ENCODE data around the gene FURIN.

The FURIN gene

DNA sequence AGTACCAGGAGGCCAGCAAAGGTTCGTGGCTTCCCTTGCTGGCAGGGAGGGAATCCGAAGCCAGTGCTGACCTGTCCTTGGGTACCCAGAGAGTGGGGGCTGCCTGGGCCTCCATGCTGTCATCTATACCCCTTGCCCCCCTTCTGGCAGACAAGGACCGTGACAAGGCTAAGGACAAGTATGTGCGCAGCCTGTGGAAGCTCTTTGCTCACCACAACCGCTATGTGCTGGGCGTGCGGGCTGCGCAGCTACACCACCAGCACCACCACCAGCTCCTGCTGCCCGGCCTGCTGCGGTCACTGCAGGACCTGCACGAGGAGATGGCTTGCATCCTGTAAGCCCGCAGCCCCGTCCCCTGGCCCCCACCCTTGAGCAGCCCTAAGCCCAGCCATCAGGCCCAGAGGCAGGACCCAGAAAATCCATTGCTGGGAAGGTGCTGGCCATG, 18.7 kb downstream of the FURIN start:
- no peak for DNase-seq
- Histone ChIP-seq H3K4ac (ENCODE audit: low read depth, low read length) (no peak overlapping the region), H4K8ac (ENCODE audit: low read depth, low read length) (no peak overlapping the region), H3K79me1 (ENCODE audit: low read length) (no peaks in the 10 kb centered on the region), H3K9ac (ENCODE audit: low read length) (no peak overlapping the region), H3K18ac (ENCODE audit: low read length) (no peak overlapping the region), H3K4me2 (ENCODE audit: low read length) (no peak overlapping the region), H3K36me3 (ENCODE audit: control insufficient read depth, insufficient read depth, low read length) (no peaks in the 10 kb centered on the region), H3K4me1 (ENCODE audit: control insufficient read depth, low read depth, low read length) (peaks cover 5% of the 10 kb centered on the region), H4K5ac (ENCODE audit: low read length) (no peak overlapping the region), H2BK5ac (ENCODE audit: low read length) (no peak overlapping the region), H3K56ac (ENCODE audit: low read length) (no peak overlapping the region), H3K27ac (ENCODE audit: low read depth, low read length) (no peak overlapping the region), H2AK5ac (ENCODE audit: low read length) (no peak overlapping the region), H2BK120ac (ENCODE audit: low read depth, low read length) (no peak overlapping the region), H3K79me2 (ENCODE audit: control insufficient read depth, insufficient read depth, low read length) (no peaks in the 10 kb centered on the region), H3K27me3 (ENCODE audit: insufficient read depth, low read length, poor library complexity) (no peaks in the 10 kb centered on the region), H2BK15ac (replicated peaks; ENCODE audit: low read depth) (no peak overlapping the region), H3K4me3 (ENCODE audit: low read length) (no peak overlapping the region), H3K23ac (ENCODE audit: low read length) (no peak overlapping the region)
- WGBS (ENCODE audit: extremely low coverage, insufficient coverage, low lambda C conversion rate) = no CpG with 5 or more reads among the region's 13 CpGs

GRCh38 chr15:90889313-90889730, 20.9 kb downstream of the FURIN start:
- DNase-seq = no peak
- Histone ChIP-seq H3K4ac (ENCODE audit: low read depth, low read length) (no peak overlapping the region), H3K79me2 (ENCODE audit: control insufficient read depth, insufficient read depth, low read length) (no peaks in the 10 kb centered on the region), H3K18ac (ENCODE audit: low read length) (no peak overlapping the region), H4K5ac (ENCODE audit: low read length) (no peak overlapping the region), H2BK120ac (ENCODE audit: low read depth, low read length) (no peak overlapping the region), H2AK5ac (ENCODE audit: low read length) (no peak overlapping the region), H3K9ac (ENCODE audit: low read length) (no peak overlapping the region), H3K4me2 (ENCODE audit: low read length) (no peak overlapping the region), H2BK15ac (replicated peaks; ENCODE audit: low read depth) (no peak overlapping the region), H3K79me1 (ENCODE audit: low read length) (no peaks in the 10 kb centered on the region), H3K27ac (ENCODE audit: low read depth, low read length) (no peak overlapping the region), H3K56ac (ENCODE audit: low read length) (no peak overlapping the region), H3K27me3 (ENCODE audit: insufficient read depth, low read length, poor library complexity) (no peaks in the 10 kb centered on the region), H3K4me1 (ENCODE audit: control insufficient read depth, low read depth, low read length) (peaks cover 2% of the 10 kb centered on the region), H2BK5ac (ENCODE audit: low read length) (no peak overlapping the region), H4K8ac (ENCODE audit: low read depth, low read length) (no peak overlapping the region), H3K36me3 (ENCODE audit: control insufficient read depth, insufficient read depth, low read length) (peaks cover 4% of the 10 kb centered on the region), H3K4me3 (ENCODE audit: low read length) (no peak overlapping the region), H3K23ac (ENCODE audit: low read length) (no peak overlapping the region)
- no CpG with 5 or more reads among the region's 18 CpGs for WGBS (ENCODE audit: extremely low coverage, insufficient coverage, low lambda C conversion rate)

DNA sequence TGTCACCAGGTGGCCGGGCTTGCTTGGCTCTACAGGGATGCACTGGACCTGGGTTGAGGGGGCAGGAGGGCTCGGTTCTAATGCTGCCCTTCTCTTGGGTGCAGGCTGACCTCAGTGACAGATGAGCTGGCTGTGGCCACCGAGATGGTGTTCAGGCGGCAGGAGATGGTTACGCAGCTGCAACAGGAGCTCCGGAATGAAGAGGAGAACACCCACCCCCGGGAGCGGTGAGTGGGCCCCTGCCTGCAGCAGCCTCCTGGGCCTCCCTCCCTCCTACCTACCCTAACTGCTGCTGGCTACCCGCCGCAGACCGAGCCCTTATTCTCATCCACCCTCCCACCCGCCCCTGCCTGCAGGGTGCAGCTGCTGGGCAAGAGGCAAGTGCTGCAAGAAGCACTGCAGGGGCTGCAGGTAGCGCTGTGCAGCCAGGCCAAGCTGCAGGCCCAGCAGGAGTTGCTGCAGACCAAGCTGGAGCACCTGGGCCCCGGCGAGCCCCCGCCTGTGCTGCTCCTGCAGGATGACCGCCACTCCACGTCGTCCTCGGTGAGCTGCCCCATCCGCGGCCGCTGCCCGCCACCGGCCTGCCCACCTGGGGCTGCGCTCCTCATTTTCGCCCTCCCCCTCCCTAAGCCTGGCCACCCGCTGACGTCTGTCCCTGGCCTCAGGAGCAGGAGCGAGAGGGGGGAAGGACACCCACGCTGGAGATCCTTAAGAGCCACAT, 21.5 kb downstream of the FURIN start:
- Histone ChIP-seq H2BK15ac (replicated peaks; ENCODE audit: low read depth) (no peak overlapping the region), H3K4ac (ENCODE audit: low read depth, low read length) (no peak overlapping the region), H3K79me1 (ENCODE audit: low read length) (no peaks in the 10 kb centered on the region), H3K27me3 (ENCODE audit: insufficient read depth, low read length, poor library complexity) (no peaks in the 10 kb centered on the region), H3K4me2 (ENCODE audit: low read length) (no peak overlapping the region), H3K23ac (ENCODE audit: low read length) (no peak overlapping the region), H3K56ac (ENCODE audit: low read length) (no peak overlapping the region), H3K18ac (ENCODE audit: low read length) (no peak overlapping the region), H2BK120ac (ENCODE audit: low read depth, low read length) (no peak overlapping the region), H3K9ac (ENCODE audit: low read length) (no peak overlapping the region), H3K4me3 (ENCODE audit: low read length) (no peak overlapping the region), H4K8ac (ENCODE audit: low read depth, low read length) (no peak overlapping the region), H3K36me3 (ENCODE audit: control insufficient read depth, insufficient read depth, low read length) (peaks cover 4% of the 10 kb centered on the region), H4K5ac (ENCODE audit: low read length) (no peak overlapping the region), H3K4me1 (ENCODE audit: control insufficient read depth, low read depth, low read length) (peaks cover 2% of the 10 kb centered on the region), H2AK5ac (ENCODE audit: low read length) (no peak overlapping the region), H3K79me2 (ENCODE audit: control insufficient read depth, insufficient read depth, low read length) (no peaks in the 10 kb centered on the region), H2BK5ac (ENCODE audit: low read length) (no peak overlapping the region), H3K27ac (ENCODE audit: low read depth, low read length) (no peak overlapping the region)
- no peak for DNase-seq
- no CpG with 5 or more reads among the region's 31 CpGs for whole genome bisulfite sequencing (ENCODE audit: extremely low coverage, insufficient coverage, low lambda C conversion rate)

DNA sequence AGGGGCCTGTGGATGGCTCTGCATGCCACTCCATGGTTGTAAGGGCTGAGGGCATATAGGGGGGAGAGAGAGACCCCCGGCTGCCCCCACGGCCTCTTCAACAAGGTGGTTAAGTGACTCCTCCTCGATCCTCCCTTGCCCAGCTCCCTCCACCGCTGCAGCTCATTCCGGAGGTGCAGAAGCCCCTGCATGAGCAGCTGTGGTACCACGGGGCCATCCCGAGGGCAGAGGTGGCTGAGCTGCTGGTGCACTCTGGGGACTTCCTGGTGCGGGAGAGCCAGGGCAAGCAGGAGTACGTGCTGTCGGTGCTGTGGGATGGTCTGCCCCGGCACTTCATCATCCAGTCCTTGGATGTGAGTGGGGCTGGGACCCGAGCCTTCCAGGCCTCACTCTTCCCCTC, 22.5 kb downstream of the FURIN start:
- Histone ChIP-seq H2BK120ac (ENCODE audit: low read depth, low read length) (no peak overlapping the region), H2BK15ac (replicated peaks; ENCODE audit: low read depth) (no peak overlapping the region), H2BK5ac (ENCODE audit: low read length) (no peak overlapping the region), H3K79me1 (ENCODE audit: low read length) (no peaks in the 10 kb centered on the region), H3K18ac (ENCODE audit: low read length) (no peak overlapping the region), H3K4ac (ENCODE audit: low read depth, low read length) (no peak overlapping the region), H3K4me1 (ENCODE audit: control insufficient read depth, low read depth, low read length) (no peaks in the 10 kb centered on the region), H3K4me3 (ENCODE audit: low read length) (no peak overlapping the region), H3K9ac (ENCODE audit: low read length) (no peak overlapping the region), H3K27me3 (ENCODE audit: insufficient read depth, low read length, poor library complexity) (no peaks in the 10 kb centered on the region), H3K23ac (ENCODE audit: low read length) (no peak overlapping the region), H2AK5ac (ENCODE audit: low read length) (no peak overlapping the region), H3K36me3 (ENCODE audit: control insufficient read depth, insufficient read depth, low read length) (peaks cover 4% of the 10 kb centered on the region), H3K27ac (ENCODE audit: low read depth, low read length) (no peak overlapping the region), H4K8ac (ENCODE audit: low read depth, low read length) (no peak overlapping the region), H4K5ac (ENCODE audit: low read length) (no peak overlapping the region), H3K79me2 (ENCODE audit: control insufficient read depth, insufficient read depth, low read length) (no peaks in the 10 kb centered on the region), H3K4me2 (ENCODE audit: low read length) (no peak overlapping the region), H3K56ac (ENCODE audit: low read length) (no peak overlapping the region)
- no peak for DNase-seq
- WGBS (ENCODE audit: extremely low coverage, insufficient coverage, low lambda C conversion rate) = no CpG with 5 or more reads among the region's 12 CpGs

GRCh38 chr15:90891346-90891949, 23.1 kb downstream of the FURIN start:
- Histone ChIP-seq H4K5ac (ENCODE audit: low read length) (no peak overlapping the region), H3K9ac (ENCODE audit: low read length) (no peak overlapping the region), H3K4me1 (ENCODE audit: control insufficient read depth, low read depth, low read length) (no peaks in the 10 kb centered on the region), H3K4me2 (ENCODE audit: low read length) (no peak overlapping the region), H3K27me3 (ENCODE audit: insufficient read depth, low read length, poor library complexity) (no peaks in the 10 kb centered on the region), H3K36me3 (ENCODE audit: control insufficient read depth, insufficient read depth, low read length) (peaks cover 4% of the 10 kb centered on the region), H3K27ac (ENCODE audit: low read depth, low read length) (no peak overlapping the region), H4K8ac (ENCODE audit: low read depth, low read length) (no peak overlapping the region), H2BK120ac (ENCODE audit: low read depth, low read length) (no peak overlapping the region), H3K4ac (ENCODE audit: low read depth, low read length) (no peak overlapping the region), H3K79me2 (ENCODE audit: control insufficient read depth, insufficient read depth, low read length) (no peaks in the 10 kb centered on the region), H3K18ac (ENCODE audit: low read length) (no peak overlapping the region), H2BK15ac (replicated peaks; ENCODE audit: low read depth) (no peak overlapping the region), H3K79me1 (ENCODE audit: low read length) (no peaks in the 10 kb centered on the region), H2BK5ac (ENCODE audit: low read length) (no peak overlapping the region), H3K56ac (ENCODE audit: low read length) (no peak overlapping the region), H3K23ac (ENCODE audit: low read length) (no peak overlapping the region), H3K4me3 (ENCODE audit: low read length) (no peak overlapping the region), H2AK5ac (ENCODE audit: low read length) (no peak overlapping the region)
- DNase-seq = no peak
- no CpG with 5 or more reads among the region's 8 CpGs for WGBS (ENCODE audit: extremely low coverage, insufficient coverage, low lambda C conversion rate)

All from mesendoderm (in vitro differentiated cells).